Panc1 (cell line): ENCODE data around the gene ASAP2.

Experiments used
- POLR2AphosphoS5 ChIP-seq: IDR thresholded peaks from 2 replicates; pipeline ENCODE4 v1.6.1; 2012; ENCODE audit warnings: mild to moderate bottlenecking, low read depth, low read length, moderate library complexity
- SIN3A ChIP-seq: IDR thresholded peaks from 2 replicates; pipeline ENCODE4 v1.6.1; 2012; ENCODE audit warnings: low read depth, mild to moderate bottlenecking, low read length, moderate library complexity, borderline replicate concordance; ENCODE audit not compliant: insufficient read depth
- TF ChIP-seq, protein P1 (sequence below): fragments of 450-650 bp; IDR thresholded peaks from 2 replicates; pipeline ENCODE4 v1.5.1; 2017; ENCODE audit warnings: mild to moderate bottlenecking
- TF ChIP-seq, protein P2 (sequence below), 2 experiments: IDR thresholded peaks; 2 replicates each; pipeline ENCODE4 v1.6.1; 2011 to 2012; ENCODE audit warnings: low read depth in 2 of 2, control low read depth in 1 of 2, low read length in 1 of 2, mild to moderate bottlenecking in 1 of 2, moderate library complexity in 1 of 2; ENCODE audit not compliant: insufficient read depth in 1 of 2

DNA sequence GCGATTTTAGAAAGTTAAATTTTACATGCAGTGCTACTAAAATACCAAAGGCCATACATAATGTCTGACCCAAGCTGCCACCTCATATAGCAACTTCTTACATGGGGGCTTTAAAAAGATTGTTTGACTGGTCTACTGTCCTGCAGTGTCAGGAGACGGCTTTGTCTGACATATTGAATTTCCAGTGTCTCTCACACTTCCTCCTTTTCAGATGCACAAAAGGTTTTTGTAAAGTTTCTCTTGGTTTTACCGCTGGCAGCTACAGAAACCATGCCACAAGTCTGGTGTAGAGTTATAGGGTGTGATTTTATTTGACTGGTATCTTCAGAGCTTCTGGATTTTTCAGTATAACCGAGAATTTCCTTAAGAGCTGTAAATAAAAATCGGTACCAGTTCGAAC lies 1.1 kb upstream of the ASAP2 start:
- TF ChIP-seq, protein P1, sequence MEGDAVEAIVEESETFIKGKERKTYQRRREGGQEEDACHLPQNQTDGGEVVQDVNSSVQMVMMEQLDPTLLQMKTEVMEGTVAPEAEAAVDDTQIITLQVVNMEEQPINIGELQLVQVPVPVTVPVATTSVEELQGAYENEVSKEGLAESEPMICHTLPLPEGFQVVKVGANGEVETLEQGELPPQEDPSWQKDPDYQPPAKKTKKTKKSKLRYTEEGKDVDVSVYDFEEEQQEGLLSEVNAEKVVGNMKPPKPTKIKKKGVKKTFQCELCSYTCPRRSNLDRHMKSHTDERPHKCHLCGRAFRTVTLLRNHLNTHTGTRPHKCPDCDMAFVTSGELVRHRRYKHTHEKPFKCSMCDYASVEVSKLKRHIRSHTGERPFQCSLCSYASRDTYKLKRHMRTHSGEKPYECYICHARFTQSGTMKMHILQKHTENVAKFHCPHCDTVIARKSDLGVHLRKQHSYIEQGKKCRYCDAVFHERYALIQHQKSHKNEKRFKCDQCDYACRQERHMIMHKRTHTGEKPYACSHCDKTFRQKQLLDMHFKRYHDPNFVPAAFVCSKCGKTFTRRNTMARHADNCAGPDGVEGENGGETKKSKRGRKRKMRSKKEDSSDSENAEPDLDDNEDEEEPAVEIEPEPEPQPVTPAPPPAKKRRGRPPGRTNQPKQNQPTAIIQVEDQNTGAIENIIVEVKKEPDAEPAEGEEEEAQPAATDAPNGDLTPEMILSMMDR: no peak
- TF ChIP-seq POLR2AphosphoS5: no peak
- TF ChIP-seq, protein P2, sequence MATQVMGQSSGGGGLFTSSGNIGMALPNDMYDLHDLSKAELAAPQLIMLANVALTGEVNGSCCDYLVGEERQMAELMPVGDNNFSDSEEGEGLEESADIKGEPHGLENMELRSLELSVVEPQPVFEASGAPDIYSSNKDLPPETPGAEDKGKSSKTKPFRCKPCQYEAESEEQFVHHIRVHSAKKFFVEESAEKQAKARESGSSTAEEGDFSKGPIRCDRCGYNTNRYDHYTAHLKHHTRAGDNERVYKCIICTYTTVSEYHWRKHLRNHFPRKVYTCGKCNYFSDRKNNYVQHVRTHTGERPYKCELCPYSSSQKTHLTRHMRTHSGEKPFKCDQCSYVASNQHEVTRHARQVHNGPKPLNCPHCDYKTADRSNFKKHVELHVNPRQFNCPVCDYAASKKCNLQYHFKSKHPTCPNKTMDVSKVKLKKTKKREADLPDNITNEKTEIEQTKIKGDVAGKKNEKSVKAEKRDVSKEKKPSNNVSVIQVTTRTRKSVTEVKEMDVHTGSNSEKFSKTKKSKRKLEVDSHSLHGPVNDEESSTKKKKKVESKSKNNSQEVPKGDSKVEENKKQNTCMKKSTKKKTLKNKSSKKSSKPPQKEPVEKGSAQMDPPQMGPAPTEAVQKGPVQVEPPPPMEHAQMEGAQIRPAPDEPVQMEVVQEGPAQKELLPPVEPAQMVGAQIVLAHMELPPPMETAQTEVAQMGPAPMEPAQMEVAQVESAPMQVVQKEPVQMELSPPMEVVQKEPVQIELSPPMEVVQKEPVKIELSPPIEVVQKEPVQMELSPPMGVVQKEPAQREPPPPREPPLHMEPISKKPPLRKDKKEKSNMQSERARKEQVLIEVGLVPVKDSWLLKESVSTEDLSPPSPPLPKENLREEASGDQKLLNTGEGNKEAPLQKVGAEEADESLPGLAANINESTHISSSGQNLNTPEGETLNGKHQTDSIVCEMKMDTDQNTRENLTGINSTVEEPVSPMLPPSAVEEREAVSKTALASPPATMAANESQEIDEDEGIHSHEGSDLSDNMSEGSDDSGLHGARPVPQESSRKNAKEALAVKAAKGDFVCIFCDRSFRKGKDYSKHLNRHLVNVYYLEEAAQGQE (IDR thresholded peaks at IDR 0.05; ENCODE audit: insufficient read depth in 1 of 2, low read depth in 2 of 2, low read length in 1 of 2): no peak
- no peak for TF ChIP-seq SIN3A
